HG03469 (cell line): Measurements from ENCODE around the gene SMYD2.

Source experiments
- ATAC-seq: cut with Tn5 transposase; IDR thresholded peaks from one replicate; pipeline ENCODE4 v1.9.1; 2021; ENCODE audit warnings: mild to moderate bottlenecking, moderate library complexity, moderate number of reproducible peaks; ENCODE audit not compliant: unreplicated experiment

Gene SMYD2

GRCh38 chr1:214300149-214300780 is 19.3 kb downstream of the SMYD2 start:
- no peak for ATAC-seq

- no peak for ATAC-seq
These were observed 20.6 kb downstream of the SMYD2 start for GRCh38 chr1:214301526-214301925.

- ATAC-seq: no peak
These were observed 22.4 kb downstream of the SMYD2 start for GRCh38 chr1:214303141-214303930.

- no peak for ATAC-seq
These were observed 24.3 kb downstream of the SMYD2 start for GRCh38 chr1:214305164-214305751.

GRCh38 chr1:214306269-214306668 is 25.3 kb downstream of the SMYD2 start:
- ATAC-seq: no peak

GRCh38 chr1:214310010-214310409 is 29.1 kb downstream of the SMYD2 start:
- peak; percentile 75 for ATAC-seq

- no peak for ATAC-seq
These were observed 30.1 kb downstream of the SMYD2 start for GRCh38 chr1:214310777-214311690.

- ATAC-seq: no peak
These were observed 31.6 kb downstream of the SMYD2 start for GRCh38 chr1:214312530-214313051.

GRCh38 chr1:214314178-214314843 is 33.4 kb downstream of the SMYD2 start:
- no peak for ATAC-seq

GRCh38 chr1:214316593-214316992 is 35.6 kb downstream of the SMYD2 start:
- ATAC-seq: no peak

- no peak for ATAC-seq
These were observed 36.3 kb downstream of the SMYD2 start for GRCh38 chr1:214317300-214317699.

- ATAC-seq: no peak
These were observed 36.8 kb downstream of the SMYD2 start for GRCh38 chr1:214317734-214318133.

- no peak for ATAC-seq
These were observed 37.4 kb downstream of the SMYD2 start for GRCh38 chr1:214318356-214318755.

- ATAC-seq: no peak
These were observed 38.2 kb downstream of the SMYD2 start for GRCh38 chr1:214318956-214319736.

- ATAC-seq: no peak
These were observed 39.0 kb downstream of the SMYD2 start for GRCh38 chr1:214319938-214320337.

- peak; percentile 76 for ATAC-seq
These were observed 40.9 kb downstream of the SMYD2 start for GRCh38 chr1:214321705-214322453.

- ATAC-seq: no peak
These were observed 44.2 kb downstream of the SMYD2 start for GRCh38 chr1:214324896-214325800.

- ATAC-seq: no peak
These were observed 45.4 kb downstream of the SMYD2 start for GRCh38 chr1:214326406-214326805.
